ENCODE data around the gene SOX18. TPM values are rescaled to one million over a fixed set of nuclear protein-coding genes. Genes with fewer than 3 reads are reported as not detected.

Gene SOX18
- total RNA-seq, 1 experiment from 2014 or later, result 0.92 TPM

DNA sequence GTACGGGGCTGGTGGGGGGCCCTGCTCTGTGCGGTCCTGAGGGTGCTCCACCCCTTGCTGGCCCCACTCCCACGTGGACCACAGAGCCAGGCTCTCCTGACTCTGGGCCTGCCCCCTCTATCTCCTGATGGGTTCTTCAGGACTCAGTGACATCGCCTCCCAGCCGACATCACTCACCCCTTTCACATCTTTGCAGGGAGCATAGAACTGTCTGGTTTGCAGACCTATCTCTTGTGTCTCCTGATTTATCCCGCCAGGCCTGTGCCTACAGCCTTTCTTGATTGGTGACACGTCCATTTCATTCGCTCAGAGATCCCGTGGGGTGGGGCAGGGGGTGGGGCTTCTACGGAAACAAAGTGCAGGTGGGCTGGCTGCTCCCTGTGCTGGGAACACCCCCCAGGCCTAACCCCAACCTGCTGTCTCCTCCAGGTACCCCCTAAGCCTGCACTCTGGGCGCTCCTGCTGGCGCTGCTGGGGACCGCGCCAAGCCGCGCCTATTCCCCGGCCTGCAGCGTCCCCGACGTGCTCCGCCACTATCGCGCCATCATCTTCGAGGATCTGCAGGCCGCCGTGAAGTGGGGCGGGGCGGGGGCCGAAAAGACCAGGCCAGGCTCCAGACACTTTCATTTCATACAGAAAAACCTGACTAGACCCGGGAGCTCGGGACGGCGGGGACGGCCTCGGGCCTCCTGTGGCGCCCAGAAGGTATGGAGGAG lies 11.8 kb downstream of the SOX18 start:
- Histone ChIP-seq H3K27me3 (no peaks in the 10 kb centered on the region; the same call in 1 of the 2 replicates), H3K4me3 (no peak overlapping the region), H3K36me3 (peaks cover 12% of the 10 kb centered on the region), H3K9me3 (no peaks in the 10 kb centered on the region)
- DNase-seq, result no peak

DNA sequence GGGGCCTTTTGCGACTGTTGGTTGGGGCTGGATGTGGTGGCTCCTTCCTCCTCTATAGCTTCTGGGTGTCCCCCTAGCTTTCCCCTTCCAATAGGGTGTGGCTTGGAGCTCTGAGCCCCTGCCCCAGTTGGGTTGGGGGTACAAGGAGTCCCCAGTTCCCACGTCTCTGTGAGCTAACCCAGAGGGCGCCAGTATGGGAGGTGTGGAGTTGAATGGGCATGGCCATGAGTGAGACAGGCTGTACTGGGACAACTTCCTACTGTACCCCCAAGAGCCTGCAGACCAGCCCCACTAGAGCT lies 12.3 kb downstream of the SOX18 start:
- Histone ChIP-seq H3K36me3 (peaks cover 17% of the 10 kb centered on the region), H3K27me3 (no peaks in the 10 kb centered on the region; the same call in 1 of the 2 replicates), H3K4me3 (no peak overlapping the region), H3K9me3 (no peaks in the 10 kb centered on the region)
- no peak for DNase-seq

GRCh38 chr20:64036346-64037198 lies 12.9 kb downstream of the SOX18 start:
- H3K27me3 ChIP-seq, result no peaks in the 10 kb centered on the region
- DNase-seq, result no peak
- no peaks in the 10 kb centered on the region for H3K9me3 ChIP-seq
- H3K4me3 ChIP-seq, result no peak overlapping the region
- H3K36me3 ChIP-seq, result peaks cover 21% of the 10 kb centered on the region

GRCh38 chr20:64035933-64036345 lies 13.5 kb downstream of the SOX18 start, which contains the start of gene C20orf204:
Gene C20orf204, plus strand, starts transcription at chr20:64036182. Its CDS starts 142 bp downstream, at chr20:64036324.
- no peak for DNase-seq
- Histone ChIP-seq H3K27me3 (no peaks in the 10 kb centered on the region), H3K4me3 (no peak within 1 kb of the TSS), H3K36me3 (peaks cover 22% of the 10 kb centered on the region), H3K9me3 (no peaks in the 10 kb centered on the region)

DNA sequence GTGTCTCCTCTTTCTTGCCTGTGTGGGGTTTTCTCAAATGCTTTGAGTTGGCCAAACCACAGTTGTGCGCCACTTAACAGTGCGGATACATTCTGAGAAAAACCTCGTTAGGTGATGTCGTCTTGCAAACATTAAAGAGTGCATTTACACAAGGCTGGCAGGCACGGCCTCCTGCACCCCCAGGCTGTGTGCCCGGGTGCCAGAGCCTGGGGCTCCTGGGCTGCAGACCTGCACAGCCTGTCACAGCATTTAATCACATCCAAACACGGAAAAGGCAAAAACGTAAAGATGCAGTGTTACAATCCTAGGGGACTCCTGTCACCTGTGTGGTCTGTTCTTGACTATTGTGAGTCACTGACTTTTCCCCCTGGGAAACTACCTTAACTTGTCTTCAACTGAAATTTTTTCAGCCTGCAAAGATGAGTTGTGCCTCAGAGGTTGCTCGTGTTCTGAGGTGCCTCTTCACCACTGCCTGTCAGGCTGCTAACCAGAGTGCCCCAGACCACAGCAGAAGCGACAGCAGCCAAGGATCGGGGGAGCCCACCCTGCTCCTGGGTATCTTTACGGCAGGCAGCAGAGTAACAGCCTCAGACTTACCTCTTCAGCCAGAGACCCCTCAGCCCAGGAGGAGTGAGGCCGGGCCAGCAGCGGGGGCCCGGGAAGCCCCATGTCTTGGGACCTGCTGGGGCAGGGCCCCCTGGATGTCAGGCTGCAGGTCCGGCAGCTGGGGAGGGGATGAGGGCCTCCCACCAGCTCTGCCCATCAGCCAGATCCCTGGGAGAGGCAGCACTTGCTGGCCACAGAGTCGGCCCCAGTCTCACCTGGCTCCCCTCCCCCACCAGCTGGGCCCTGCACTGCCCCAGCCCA lies 14.1 kb downstream of the SOX18 start:
- Histone ChIP-seq H3K27me3 (no peaks in the 10 kb centered on the region), H3K36me3 (peaks cover 29% of the 10 kb centered on the region), H3K4me3 (no peak overlapping the region), H3K9me3 (no peaks in the 10 kb centered on the region)
- no peak for DNase-seq

- no peak for DNase-seq
- no peaks in the 10 kb centered on the region for H3K9me3 ChIP-seq
- no peaks in the 10 kb centered on the region for H3K27me3 ChIP-seq
- peaks cover 37% of the 10 kb centered on the region for H3K36me3 ChIP-seq
- no peak overlapping the region for H3K4me3 ChIP-seq
Measured at GRCh38 chr20:64033981-64034493, 15.4 kb downstream of the SOX18 start.

DNA sequence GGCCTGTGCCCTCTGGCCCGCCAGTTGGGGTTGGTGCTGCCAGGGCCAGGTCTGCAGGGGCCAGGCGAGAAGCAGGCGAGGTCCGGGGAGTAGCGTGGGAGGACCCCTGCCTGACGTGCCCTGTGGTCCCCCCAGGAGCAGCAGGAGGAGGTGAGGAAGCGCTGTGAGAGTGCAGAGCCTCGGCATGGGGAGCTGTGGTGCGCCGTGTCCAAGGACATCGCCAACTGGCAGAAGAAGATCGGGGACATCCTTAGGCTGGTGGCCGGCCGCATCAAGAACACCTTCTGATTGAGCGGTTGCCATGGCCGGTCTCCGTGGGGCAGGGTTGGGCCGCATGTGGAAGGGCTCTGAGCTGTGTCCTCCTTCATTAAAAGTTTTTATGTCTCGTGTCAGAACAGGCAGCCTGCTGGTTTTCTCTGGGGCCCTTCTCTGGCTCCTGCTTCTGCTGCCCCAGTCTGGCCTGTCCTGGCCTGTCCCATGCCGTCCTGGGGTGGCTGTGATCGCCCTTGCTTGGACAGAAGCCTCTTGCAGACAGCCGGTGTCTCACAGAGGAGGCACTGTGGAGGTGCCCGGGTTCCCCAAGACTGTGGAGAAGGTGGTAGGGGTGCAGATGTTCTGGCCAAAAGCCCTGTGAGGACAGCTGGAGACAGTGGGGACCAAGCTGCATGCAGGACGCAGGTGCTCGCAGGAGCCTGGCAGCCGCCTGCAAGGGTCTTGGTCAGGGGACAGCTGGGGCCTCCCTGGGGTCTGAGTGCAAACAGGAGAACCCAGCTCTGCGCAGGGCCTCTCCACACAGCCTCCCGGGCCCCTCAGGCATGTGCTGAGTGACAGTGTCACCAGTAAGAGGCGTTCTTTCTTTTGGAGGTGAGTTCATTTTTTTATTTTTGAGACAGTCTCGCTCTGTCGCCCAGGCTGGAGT lies 16.5 kb downstream of the SOX18 start:
- Histone ChIP-seq H3K27me3 (no peaks in the 10 kb centered on the region), H3K4me3 (no peak overlapping the region), H3K36me3 (peaks cover 45% of the 10 kb centered on the region), H3K9me3 (no peaks in the 10 kb centered on the region)
- DNase-seq, result no peak

GRCh38 chr20:64031822-64032314 lies 17.6 kb downstream of the SOX18 start:
- H3K36me3 ChIP-seq, result peaks cover 54% of the 10 kb centered on the region
- H3K27me3 ChIP-seq, result no peaks in the 10 kb centered on the region
- H3K4me3 ChIP-seq, result no peak overlapping the region
- H3K9me3 ChIP-seq, result no peaks in the 10 kb centered on the region
- no peak for DNase-seq

DNA sequence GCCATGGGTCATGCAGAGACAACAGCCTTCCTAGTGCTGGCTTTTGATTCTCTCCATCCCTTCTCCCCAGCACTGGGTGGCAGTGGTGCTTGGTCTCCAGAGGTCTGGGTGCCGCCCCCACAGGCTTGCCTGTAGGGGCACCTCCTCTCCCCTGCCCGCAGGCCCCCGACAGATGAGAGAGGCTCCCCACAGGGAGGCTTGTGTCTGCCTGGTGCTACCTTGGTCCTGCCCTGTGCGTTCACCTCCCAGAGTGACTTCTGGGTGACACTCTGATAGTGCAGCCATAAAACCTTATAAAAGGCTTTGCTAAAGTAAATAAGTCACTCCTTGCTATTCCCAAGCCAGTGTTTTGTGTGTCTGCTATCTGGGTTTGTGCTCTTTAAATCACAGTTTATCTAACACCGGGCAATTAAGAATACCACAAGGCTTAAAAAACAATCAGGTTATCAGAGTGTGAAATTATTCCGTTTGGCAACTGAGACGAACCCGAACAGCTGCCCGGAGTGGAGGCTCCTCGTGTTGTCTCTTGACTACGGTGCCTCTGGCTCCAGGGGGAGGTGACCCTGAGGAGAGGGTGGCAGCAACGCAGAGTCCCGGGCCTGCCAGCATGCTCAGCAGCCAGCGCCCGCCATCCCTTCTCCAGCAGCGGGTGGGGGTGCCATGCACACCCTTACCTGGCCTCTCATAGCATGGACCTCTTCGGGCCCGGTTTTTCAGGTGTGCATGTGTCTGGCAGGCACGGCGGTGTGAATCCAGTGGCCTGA lies 18.9 kb downstream of the SOX18 start:
- no peak for DNase-seq
- Histone ChIP-seq H3K36me3 (peaks cover 67% of the 10 kb centered on the region), H3K9me3 (no peaks in the 10 kb centered on the region), H3K27me3 (no peaks in the 10 kb centered on the region), H3K4me3 (no peak overlapping the region)

DNA sequence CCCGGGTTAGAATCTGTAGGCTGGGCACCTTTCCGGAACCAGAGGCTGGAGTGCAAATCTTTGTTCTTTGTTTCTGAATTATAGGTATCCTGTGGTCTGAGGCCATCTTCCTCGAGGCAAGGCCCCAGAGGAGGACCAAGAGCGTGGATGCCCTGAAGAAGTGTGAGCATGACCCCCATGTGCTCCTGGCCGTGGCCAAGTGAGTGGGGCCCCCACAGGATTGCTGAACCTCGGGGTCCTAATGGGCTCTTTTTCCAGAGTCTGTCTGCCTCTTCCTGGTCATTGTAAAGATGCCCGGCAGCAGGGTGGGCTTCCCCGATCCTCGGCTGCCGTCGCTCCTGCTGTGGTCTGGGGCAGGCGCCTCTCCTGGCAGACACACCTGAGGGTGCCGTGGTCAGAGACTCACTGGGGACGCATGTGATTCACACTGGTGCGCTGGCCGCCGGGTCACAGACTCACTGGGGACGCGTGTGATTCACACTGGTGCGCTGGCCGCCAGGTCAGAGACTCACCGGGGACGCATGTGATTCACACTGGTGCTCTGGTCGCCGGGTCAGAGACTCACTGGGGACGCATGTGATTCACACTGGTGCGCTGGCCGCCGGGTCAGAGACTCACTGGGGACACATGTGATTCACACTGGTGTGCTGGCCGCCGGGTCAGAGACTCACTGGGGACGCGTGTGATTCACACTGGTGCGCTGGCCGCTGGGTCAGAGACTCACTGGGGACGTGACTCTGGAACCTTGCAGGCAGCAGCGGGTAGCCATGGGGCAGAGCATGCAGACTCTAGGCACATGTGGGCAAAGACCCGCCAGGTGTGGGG lies 19.9 kb downstream of the SOX18 start:
- no peak for DNase-seq
- Histone ChIP-seq H3K27me3 (no peaks in the 10 kb centered on the region), H3K9me3 (no peaks in the 10 kb centered on the region), H3K36me3 (peaks cover 72% of the 10 kb centered on the region), H3K4me3 (no peak overlapping the region)

DNA sequence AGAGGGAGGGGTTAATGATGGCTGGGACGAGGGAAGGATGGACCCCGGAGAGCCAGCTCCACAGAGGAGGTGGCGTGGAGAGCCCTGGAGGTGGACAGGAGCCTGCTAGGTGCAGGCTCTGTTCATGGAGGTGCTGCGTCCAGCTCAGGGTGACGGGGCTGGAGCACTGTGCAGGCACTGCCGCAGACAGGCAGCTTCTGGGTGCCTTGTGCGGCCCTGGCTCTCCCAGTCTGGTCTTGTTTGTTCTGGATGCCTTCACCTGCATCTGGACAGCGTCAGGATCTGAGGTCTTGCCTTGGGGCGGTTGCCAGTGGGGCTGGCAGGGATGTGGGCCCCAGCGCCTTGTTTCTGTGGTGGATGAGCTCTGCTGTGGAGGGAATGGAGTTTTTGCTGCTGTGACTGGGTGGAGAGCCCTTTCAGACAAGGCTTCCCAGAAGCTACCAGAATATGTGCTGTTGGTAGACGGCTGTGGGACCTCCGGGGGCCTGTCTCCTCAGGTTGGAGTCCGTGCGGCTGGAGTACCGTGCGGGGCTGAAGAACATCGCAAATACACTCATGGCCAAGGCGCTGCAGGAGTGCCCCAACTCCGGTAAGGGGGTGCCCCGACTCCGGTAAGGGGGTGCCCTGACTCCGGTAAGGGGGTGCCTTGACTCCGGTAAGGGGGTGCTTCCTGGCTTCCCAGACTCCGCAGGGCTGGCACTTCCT lies 21.3 kb downstream of the SOX18 start:
- Histone ChIP-seq H3K27me3 (no peaks in the 10 kb centered on the region), H3K4me3 (no peak overlapping the region), H3K36me3 (peaks cover 79% of the 10 kb centered on the region), H3K9me3 (no peaks in the 10 kb centered on the region)
- no peak for DNase-seq

GRCh38 chr20:64025826-64026412 lies 23.5 kb downstream of the SOX18 start:
- no peaks in the 10 kb centered on the region for H3K27me3 ChIP-seq
- no peaks in the 10 kb centered on the region for H3K9me3 ChIP-seq
- no peak for DNase-seq
- no peak overlapping the region for H3K4me3 ChIP-seq
- peaks cover 85% of the 10 kb centered on the region for H3K36me3 ChIP-seq

DNA sequence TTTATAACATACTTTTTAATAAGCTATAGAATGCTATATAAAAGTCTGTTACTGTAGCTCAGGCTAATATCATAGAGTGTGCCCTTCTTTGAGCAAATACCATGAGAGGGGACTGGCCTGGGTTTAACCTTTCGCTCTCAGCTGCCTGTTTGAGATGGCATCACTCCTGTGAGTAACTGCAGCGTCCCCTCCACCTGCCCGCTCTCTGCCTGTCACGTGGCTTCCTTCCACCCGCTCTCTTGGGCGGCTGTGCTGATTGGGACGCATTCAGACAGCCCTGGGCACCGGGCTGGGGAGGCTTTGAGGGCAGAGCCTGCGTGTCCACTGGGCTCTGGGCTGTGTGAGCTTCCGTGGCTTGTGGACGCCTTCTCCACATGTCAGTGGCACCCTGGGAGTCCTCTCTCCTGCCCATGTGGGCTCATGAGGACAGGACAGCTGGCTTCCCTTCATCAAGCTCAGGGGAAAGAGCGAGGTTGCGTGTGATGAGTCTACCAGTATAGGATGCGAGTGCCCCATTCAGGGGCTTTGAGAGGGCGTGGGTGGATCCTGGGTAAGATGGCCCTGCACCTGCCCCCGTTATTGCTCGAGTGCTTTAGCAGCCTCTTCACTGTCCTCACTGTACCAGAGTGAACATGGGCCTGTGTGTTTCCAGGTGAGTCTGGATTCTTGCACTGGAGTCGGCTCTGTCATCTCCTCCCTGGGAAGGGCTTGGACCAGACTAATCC lies 24.2 kb downstream of the SOX18 start:
- Histone ChIP-seq H3K36me3 (peaks cover 82% of the 10 kb centered on the region), H3K9me3 (no peaks in the 10 kb centered on the region), H3K27me3 (no peaks in the 10 kb centered on the region), H3K4me3 (no peak overlapping the region)
- no peak for DNase-seq

Data from MG63 (cell line).